EH (cell line): ENCODE data around the gene RPTOR.
"Not testable (repeated sequence)": the region's sequence is repeated elsewhere in the genome, so short reads cannot be mapped to it uniquely, and the experiment has no call there.

Experiments
- DNase-seq: peaks from one replicate; pipeline ENCODE4 v3.0.0-alpha.2; 2015; ENCODE audit warnings: low read depth

Gene RPTOR

GRCh38 chr17:80558046-80558445 lies 13.4 kb downstream of the RPTOR start:
- no peak for DNase-seq

DNA sequence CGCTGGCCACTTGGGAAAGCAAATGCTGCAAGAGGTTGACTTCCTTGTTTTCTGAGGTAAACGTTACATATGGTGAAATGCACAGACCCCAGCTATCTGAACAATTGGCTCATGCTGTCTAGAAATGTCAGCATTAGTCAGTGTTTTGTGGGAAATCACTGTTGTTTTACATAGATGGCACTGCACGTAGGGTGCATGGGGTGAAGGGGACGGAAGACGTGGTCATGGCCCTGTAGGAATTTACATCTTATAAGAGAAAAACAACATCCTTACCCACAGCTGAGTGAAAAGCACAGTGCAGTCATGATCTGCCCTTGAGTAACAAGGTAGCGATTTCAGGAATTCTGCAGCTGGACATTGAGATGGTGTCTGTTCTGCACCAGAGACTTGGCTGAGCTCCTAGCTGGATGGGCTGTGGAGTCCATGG lies 15.2 kb downstream of the RPTOR start:
- DNase-seq, result peak; percentile 85

GRCh38 chr17:80561541-80562114 lies 17.0 kb downstream of the RPTOR start:
- DNase-seq, result peak; percentile 32

GRCh38 chr17:80564545-80564944 lies 19.9 kb downstream of the RPTOR start:
- no peak for DNase-seq

GRCh38 chr17:80565343-80566053 lies 20.9 kb downstream of the RPTOR start:
- no peak for DNase-seq

DNA sequence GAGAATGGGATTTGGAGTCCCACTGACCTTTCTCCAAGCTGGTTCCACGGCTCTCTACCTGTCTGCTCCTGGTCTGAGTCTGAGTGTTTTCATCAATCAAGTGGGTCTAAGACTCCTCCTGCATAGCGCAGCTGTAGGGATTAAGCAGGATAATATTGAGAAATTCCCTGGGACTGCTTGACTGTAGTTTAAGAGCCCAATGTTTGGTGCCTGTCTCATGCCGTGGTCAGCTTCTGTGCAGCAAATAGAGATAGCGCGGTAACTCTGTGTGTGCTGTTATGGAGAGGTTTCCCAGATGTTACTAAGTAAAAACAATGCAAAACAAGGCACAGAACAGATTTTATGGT lies 21.4 kb downstream of the RPTOR start:
- no peak for DNase-seq

DNA sequence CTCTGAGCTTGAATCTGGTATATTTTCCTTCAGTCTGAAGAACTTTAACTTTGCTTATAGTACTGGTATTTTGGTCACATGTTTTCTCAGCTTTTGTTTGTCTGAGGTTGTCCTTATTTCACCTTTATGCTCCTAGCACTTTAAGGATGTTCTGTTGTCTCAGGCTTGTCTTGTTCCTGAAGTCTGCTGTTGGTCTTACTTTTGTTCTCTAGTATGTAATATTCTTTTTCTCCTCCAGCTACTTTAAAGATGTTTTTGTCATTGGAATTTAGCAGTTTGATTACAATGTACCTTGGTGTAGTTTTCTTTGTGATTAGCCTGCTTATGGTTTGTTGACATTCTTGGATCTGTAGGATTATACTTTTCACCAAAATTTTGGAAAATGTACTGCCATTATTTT lies 23.6 kb downstream of the RPTOR start:
- DNase-seq, result peak; percentile 21

DNA sequence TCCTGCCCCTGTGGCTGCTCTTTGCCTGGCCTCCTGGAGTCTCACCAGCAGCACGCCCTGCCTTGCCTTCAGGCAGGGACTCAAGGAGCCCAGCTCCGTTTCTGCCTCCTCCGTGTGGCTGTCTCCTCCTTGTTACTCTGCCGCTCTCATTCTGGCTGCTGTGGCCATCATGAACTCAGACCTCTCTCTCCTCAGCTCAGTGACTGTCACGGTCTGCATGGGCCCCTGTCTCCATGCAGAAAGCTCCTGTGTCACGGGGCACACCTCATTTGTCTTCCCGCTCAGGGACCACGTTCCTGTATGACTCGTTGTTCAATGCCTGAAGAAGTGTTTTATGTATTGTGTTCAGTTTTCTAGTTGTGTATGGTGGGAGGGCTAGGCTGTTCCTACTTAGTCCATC lies 25.3 kb downstream of the RPTOR start:
- DNase-seq, result no peak

- DNase-seq, result no peak
Measured at GRCh38 chr17:80573701-80574100, 29.1 kb downstream of the RPTOR start.

DNA sequence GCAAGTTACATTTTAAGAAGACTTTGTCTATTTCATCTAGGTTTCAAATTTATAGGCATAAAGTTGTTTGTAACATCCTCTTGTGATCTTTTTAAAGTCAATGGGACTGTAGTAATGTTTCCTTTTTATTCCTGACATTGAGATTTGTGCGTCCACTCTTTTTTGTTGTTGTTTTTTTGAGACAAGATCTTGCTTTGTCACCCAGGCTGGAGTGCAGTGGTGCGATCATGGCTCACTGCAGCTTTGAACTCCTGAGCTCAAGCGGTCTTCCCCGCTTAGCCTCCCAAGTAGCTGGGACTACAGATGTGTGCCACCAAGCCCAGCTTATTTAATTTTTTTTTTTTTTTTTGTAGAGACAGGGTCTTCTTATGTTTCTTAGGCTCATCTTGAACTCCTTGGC lies 29.9 kb downstream of the RPTOR start:
- no peak for DNase-seq

- DNase-seq, result peak; percentile 86
Measured at GRCh38 chr17:80575057-80575875, 30.6 kb downstream of the RPTOR start.

GRCh38 chr17:80577876-80578570 lies 33.4 kb downstream of the RPTOR start:
- DNase-seq, result no peak

- DNase-seq, result not testable (repeated sequence)
Measured at GRCh38 chr17:80578668-80579388, 34.2 kb downstream of the RPTOR start.

- DNase-seq, result no peak
Measured at GRCh38 chr17:80582165-80582564, 37.5 kb downstream of the RPTOR start.

GRCh38 chr17:80584176-80584905 lies 39.7 kb downstream of the RPTOR start:
- peak; percentile 25 for DNase-seq

GRCh38 chr17:80585890-80586845 lies 41.5 kb downstream of the RPTOR start:
- no peak for DNase-seq

GRCh38 chr17:80586846-80587228 lies 42.2 kb downstream of the RPTOR start:
- no peak for DNase-seq

DNA sequence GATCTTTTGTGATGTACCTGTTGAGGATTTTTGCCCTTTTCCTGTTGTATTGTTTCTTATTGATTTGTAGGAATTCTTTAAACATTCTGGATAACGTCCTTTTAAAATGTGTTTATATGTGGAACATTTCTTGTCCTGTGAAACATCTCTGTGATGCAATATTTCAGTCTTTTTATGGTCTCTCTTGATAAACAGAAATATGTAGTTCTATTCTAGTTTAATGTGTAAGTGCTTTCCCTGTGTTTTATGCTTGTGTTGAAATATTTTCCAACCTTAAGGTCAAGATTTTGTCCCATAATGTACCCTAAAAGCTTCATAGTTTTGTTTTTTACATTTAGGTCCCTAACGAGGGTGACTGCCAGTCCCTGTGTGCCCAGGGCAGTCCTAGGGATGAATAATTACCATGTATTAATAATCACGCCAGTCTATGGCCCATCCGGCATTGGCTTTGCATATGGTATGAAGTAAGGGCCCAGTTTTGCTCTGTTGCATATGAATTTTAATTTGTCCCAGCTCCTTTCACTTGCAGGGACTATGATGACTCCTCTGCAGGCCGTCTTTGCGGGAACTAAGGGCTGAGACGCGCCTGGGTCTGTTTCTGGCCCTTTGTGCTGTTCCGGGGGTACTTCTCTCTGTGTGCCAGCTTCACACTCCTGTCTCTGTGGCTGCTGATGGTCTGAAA lies 44.2 kb downstream of the RPTOR start:
- DNase-seq, result no peak

DNA sequence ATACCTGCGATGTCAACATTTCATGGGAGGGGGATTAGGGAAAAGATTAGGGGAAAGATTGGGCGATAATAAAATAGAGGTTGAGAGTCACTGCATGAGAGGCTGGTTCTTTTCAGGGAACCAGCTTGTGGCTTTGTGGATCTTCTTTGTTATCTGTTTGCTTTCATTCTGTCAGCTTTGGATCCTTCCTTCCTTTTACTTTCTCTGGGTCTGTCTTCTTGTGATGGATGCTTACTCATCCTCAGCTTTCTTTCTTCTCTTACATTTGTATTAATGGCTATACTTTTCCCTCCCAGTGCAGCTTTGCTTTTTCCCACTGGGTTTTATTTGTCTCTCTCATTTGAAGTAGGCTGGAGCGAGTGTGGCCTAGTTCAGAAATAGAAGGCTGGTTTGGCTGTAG lies 47.1 kb downstream of the RPTOR start:
- DNase-seq, result no peak
